NCI-H2227 (cell line): ENCODE data around the gene DCLK1.

Experiments used
- DNase-seq: peaks from one replicate; lab custom pipeline; 2025; ENCODE audit not compliant: unreplicated experiment; lab: John Stamatoyannopoulos, UW

The DCLK1 gene

DNA sequence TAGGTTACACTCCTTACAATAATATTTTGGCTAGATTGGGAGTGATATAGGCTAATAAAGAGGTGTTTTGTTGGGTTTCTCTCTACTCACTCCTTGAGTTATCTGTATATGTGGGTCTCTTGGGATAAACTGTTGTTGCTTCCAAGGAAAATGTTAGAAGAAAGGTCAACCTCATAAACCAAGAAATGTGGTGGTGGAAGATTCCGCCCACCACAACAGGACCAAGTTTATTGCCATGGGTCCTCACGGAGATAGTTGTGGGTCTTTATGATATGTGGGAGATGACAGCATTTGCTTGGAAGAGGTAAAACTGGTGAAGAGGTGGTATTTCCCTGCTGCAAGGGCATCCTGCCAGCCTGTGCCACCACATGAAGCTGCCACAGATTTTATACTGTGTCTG lies 259.6 kb downstream of the DCLK1 start:
- no peak for DNase-seq

DNA sequence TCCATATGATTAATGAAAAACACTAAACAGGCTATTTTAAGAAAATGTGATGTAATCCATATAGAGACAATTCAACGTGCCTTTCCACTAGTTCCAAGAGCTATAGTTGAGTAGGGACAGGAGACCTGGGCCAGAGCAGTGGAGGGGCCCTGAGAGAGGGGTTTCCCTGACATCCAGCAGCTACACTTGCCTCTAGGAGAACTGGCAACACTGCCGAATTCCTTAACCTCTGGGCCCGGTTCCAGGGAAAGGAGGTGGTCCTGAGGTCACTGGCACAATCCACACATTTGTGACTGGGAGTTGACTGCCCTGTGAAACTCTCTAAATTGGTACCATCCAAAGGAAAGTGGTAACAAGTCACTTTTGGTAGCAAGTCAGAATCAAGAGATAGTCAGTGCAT lies 264.4 kb downstream of the DCLK1 start:
- no peak for DNase-seq

DNA sequence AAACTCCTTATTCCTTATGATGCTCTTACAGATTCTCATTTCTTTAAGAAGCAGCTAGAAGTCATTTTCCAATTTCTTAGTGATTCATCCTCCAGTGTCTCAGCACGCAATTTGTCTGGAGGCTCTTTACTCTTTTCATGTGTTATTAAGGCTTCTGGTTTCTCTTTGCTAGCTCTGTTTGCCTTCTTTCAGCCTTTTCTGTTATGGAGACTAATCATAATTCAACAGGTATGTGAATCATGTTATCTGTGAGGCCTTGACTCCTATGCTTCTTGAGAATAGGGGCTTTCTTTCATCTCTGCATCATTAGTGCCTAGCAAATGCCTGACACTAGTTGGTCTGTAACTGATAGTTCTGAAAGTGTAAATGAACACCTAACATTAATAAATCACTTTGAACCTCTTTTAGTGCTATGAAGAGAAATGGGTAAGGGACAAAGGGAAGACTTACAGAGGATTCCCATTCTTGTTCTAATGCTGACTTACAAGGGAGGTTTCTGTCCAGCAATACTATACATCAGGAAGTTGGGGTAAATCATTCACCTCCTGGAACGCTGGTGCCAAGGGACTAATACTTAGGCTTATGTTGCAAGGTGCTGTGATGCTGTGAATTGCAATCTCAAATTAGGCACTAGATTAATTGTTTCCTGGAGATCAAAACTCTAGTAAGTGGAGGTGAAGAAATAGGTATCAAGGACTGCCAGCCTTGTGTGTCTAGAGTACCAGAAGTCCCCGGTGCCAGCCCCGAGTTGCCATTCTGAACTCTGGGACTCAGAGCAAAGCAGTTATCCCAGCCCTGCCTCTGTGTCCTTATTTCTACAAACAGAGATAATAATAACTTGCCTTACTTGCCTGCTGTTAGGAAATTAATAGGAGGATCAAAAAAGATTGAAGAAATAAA lies 265.6 kb downstream of the DCLK1 start:
- no peak for DNase-seq

DNA sequence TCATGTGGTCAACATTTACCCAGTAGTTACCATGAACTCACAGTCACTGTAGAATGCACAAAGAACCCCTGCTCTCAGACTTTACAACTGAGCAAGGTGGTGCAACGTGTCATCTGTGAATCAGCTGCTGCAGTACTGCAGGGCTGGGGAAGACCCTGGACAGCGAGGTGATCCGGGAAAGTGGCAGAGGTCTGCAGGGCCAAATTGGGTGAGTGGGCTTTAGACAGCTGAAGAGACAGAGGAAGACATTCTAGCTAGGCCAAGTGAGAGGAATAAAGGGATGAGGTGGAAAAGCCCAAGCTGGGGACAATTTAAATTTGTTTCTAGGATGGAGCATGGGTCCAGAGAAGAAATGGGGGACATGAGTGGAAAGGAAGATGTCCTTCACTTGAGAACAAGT lies 270.5 kb downstream of the DCLK1 start:
- no peak for DNase-seq

DNA sequence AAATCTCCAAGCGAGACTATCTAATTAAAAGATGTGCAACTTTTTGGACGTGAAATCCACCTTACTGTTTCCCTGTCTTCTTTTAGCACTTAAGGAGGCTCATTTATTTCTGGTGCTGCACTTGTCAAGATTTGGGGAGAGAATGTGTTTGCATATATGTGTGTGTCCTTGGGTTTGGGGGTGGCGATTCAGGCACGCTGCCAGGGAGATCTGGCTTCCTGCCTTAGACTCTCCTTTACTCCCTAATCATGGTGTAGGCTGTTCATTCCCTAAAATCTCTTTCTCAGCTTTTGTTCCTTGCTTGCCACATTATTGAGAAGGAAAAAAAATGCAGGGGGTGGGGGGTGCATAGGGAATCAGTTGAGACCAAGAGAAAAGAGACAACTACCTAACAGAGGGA lies 271.2 kb downstream of the DCLK1 start:
- DNase-seq = no peak

DNA sequence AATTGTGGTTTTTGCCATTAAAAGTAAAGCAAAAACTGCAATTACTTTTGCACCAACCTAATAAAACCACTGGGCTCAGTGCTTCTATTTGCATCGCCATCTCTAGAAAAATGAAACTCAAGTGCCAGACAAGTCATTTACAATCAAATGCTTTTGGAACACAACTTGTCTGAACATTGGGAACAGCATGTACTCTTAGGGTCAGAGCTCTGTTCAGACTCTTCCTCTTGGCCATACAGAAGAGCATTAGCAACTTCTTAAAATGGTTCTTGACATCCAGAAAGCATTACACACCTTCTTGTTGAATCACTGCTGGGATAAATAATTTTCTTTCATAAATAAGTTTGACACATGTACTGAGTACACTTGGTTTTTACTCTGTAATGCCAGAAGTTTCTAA lies 272.5 kb downstream of the DCLK1 start:
- no peak for DNase-seq

DNA sequence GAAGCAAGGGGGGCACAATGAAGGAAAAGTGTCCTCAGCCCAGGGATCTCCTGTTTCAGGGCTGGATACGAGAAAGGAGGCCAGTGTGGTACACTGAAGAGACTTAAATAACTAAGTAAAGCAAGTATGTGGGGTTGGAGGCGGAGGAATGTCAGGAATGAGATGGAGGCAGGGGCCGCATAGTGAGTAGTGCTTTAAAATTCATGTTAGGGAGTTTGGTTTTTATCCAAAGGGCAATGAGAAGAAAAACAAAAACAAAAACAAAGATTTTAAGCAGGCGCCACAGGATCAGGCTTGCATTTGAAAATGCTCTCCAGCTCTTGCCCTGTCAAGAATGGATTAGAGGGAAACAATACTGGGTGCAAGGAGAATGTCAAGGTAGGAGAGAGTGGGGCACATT lies 273.4 kb downstream of the DCLK1 start:
- DNase-seq = no peak

DNA sequence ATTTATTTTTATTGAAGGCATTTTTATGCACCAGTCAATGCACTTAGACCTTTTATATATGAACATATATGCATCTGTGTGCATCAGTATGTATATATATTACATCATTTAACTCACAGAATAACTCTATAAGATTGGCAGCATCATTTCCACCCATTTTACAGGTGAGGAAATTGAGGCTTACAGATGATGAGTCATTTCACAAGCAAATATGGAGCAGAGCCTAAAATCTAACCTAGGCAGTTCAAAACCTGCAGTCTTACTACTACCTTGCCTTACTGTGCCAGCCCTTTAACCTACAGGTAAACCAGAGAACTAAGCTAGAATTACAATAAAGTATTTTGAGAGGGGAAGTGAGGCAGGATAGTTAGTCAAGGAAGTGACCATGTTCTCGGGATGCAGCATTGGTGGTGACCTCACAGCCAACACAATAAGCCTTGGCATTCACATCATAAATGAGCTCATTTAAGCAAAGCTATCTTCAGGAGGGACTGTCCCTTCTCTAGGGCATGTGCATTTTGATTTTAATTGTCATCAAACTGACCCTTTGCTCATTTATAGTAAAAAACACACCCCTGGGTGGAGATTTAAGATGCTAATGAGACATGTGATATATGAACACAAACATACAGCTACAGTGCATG lies 274.3 kb downstream of the DCLK1 start:
- no peak for DNase-seq

DNA sequence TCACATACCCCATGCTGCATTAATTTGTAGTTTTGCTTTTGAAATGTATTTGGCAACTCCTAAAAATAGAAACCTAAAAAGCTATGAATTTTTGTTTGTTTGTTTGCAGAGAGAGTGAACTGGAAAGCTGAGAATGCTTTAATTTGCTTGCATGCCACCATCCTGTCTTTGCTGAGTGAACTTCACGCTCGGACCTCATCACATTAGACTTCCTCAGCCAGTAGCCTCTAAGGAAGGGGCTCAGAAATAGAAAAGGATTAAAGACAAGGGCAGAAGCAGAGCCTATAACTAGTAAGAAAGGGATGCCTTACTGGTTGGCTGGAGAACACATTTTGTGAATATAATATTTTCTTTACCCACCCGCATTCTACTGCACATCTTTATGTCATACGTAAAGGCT lies 275.1 kb downstream of the DCLK1 start:
- no peak for DNase-seq

DNA sequence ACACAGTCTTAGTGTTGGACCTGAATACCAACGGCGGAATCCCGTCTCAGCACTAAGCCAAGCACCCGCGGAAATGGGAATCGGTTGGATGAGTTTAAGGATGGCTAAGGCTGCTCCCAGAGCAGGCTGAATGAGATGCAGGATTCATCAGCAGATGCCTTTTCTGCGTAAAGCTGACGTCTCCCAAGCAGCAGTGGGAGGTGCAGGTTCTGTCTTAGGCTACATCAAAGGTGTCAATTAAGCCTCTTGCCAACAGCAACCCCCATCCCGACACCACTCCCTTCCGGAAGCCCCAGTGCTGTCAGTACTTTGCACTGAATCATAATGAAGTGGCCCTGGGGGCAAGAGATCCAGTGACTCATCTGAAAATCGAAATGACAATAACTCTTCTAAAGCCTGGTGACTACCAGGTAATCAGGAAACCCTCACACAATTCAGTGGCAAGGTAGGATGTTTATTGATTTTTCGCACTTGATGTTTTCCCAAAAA lies 275.6 kb downstream of the DCLK1 start:
- DNase-seq = peak; percentile 53

DNA sequence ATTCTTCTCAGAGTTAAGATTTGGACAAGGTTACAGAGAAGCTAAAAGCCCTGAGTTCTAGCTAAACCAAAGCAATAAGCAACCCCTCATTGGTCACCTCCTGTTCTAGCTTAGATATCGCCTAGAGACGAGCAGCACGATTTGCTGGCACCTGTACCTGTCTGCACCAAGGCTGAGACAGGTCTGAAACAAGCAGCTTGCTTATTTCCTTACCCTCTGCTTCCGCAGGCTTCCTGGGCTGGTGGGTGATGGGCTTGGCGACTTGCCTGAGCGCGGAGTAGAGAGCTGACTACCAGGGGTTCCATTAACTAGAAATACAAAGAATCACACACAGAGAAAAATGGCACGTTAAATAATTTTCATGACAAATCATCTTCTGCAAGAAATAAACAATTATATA lies 276.9 kb downstream of the DCLK1 start:
- peak; percentile 5 for DNase-seq

DNA sequence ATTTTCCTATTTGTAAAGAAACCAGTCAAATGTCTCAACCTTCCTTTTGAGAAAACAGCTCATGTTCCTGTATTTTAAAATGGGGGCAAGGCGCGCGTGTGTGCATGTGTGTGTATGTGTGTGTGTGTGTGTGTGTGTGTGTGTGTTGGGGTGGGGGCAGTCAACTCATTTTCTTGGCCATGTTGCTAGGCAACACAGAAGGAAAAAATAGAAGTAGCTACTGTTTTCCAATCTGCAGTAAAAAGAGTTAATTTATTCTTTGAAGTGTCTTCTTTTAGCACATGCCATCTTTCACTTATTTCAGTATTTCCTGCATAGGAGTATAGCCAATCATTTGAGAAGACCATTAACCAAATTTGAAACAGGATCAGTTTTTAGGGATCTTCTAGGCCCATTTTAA lies 279.3 kb downstream of the DCLK1 start:
- DNase-seq = no peak

DNA sequence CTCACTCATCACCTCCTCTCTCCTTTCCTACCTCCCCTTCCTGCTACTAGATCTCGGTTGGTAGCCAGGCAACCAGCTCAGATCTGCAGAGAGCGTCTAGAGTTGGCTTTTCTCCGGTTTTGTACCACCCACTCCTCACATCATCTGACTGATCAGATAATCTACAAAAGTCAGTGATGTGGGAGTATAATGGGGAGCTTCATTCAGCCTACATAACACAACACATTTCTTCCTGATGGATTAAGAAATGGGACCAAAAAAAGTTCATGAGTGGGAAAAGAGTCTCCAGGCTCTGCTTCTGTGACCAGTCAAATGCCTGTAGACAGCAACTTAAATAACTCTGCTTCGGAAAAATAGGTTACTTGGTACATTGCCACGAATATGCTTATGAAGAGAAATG lies 279.8 kb downstream of the DCLK1 start:
- DNase-seq = no peak

DNA sequence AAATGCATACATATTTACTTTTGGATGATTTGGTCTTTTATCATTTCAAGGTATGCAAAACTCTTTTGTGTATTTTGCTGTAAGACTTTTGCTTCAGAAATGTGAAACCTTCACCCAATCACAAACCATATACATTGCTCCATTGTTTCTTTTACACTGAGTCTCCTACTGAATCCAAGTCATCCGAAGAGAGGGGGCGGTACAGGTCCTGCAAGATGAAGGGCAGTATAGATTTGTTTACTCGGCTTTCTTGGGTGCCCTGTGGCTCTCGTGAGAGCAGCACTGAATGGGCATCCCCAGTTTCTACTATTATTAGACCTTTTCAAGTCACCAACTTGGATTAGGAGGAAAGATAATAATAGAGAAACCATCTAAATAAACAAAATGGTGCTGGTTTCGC lies 280.6 kb downstream of the DCLK1 start:
- DNase-seq = no peak

DNA sequence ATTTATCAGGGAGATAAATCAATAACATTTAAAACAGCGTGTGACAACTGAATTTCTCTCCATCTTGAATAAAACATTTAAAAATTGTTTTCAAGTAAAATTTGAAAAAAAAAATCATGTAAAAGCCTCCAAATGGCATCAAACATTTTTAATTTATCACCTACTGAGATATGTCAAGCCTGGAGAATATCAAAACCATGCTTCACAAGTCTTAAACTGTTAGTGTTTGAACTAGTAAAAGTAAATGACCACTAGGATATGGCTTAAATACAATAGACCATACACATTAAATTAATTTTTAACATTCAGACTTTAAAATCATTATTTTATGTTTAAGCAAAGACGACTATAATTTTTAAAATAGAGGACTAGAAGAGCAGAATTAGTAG lies 281.9 kb downstream of the DCLK1 start:
- no peak for DNase-seq

DNA sequence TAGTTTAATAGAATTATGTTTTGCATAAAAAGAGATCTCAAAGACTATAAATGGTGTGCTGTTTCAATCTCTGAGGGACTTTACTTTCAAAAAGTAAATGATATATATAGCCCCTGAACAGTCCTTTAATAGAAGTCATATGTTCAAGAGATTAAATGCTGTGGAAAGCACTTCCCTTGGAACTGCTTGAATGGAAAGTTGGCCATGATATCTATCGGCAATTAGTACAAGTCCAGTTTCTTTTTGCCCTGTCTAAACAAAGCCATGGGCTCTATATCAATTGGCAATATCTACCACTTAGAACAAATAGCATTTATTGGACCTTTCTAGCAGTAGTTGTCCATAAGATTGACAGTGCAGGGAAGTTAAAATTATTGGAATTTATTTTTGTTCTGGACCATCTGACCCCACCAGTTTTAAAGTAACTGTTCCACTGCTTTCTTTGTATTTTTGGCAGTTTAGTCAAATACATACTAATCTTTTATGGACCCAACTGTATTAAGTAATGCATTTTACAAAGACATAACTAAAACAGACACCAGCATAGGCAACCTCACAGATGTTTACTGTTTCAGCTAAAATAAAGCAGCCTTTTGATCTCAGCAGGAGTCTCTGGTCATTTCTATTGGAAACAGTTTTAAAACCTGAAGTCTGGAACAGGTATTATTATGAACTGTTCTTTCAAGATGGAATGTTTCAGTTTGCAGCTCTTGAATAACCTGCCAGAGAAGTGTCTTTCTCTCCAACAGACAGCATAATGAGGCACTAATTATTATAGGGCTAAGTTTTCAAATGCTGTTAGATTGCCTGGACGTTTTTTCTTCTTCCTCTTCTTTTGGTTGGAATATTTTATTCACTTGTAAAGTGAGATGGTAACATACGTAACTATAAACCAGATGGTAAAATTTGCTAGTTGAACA lies 282.6 kb downstream of the DCLK1 start:
- DNase-seq = no peak

DNA sequence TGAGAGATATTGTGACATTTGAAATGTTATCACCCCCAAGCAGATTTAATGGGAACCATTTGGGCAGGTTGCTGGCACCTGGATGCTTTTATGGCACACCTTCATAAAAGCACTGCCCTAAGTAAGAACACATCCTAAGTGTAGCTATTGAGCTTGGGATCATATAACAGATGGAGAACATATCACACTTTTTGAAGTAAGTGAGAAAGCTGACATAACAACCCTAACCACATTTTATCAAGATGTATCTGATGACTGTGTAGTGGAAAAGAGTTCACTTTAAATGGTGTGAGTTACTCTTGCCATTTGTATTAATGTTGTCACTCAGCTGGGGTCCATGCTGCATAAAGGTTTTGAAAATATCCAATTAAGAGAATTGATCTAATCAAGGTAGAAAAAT lies 287.9 kb downstream of the DCLK1 start:
- DNase-seq = no peak

DNA sequence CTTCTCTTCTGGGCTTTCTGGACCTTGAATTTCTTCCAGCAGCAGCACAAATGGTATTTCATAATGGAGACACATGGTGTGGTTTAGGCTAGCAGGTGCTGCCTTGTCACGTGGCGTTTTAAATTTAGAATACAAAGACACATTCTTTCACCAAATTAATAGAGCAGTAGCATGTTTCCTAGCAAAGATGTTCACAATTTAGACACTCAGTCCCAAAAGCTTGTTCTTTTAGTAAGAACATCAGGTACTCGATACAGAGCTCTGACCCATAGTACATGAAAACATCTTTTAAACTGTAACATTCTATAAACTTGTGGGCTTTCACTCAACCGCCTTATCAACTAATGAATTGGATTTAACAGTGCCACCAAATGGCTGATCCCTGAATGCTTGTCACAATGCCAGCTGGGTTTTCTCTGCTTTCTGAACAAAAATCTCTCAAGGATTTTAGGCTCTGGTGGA lies 290.1 kb downstream of the DCLK1 start:
- DNase-seq = no peak

DNA sequence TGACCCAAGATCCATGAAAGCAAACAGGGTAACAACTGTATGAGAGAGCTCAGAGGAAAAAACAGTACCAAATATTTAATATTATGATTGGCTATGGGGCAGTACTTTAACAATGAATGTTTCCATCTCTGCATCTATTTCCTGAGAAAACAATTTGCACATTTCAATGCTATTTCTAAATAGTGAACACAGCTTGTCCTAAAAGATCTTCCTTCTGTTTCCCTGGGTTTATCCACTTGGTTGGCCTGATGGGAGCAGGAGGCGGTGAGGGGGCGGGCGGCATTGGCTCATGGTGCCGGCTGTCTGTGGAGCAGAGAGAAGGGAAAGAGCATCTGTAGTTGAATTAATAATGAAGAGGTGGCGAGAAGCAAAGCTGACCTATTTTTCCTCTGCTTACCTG lies 291.4 kb downstream of the DCLK1 start:
- DNase-seq = no peak

DNA sequence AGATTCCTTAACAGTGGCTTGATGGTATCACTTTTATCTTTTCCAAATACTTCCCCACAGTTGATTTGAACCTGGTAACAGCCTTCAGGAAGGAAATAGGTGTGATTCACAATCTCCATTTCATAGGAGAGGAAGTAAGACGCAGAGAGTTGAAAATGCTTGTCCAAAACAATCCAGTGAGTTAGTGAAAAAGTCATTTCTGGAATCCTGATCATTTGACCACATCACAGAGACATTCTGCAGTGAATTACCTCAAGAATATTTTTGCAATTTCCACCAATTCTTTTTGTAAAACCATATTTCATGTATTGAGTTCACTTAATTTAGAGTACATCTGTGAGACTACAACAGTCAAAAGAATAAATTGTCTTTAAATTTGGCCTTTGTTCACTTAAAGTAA lies 292.8 kb downstream of the DCLK1 start:
- no peak for DNase-seq

DNA sequence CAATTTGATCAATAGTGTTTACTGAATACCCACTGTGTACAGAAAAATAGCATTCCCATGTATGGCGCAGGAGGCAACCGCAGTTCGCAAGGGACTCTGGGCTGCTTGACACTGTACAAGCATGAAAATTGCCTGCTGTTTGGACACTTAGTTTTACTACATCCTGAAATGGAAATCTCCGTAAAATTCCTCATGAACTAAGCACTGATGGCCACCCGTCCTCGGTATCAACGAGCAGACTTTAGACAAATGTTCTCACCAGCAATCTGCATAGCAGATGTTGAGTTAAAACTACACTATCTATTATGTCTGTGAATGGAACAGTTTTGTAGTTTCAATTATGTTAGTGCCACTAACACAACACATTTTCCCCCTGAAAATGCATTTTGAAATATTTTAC lies 294.7 kb downstream of the DCLK1 start:
- no peak for DNase-seq
